GM23248 (cell line): Measurements from ENCODE around the gene RALA.

ENCODE experiments used
- EZH2 ChIP-seq: fragments of 200-600 bp; sonication (generic); IDR thresholded peaks from 2 replicates; pipeline ENCODE4 v1.6.1; 2018; ENCODE audit warnings: antibody characterized with exemption, mild to moderate bottlenecking; ENCODE audit not compliant: insufficient read depth, poor library complexity, severe bottlenecking
- EZH2phosphoT487 ChIP-seq: fragments of 200-600 bp; sonication (generic); IDR thresholded peaks from 2 replicates; pipeline ENCODE4 v1.6.1; 2018; ENCODE audit warnings: antibody characterized with exemption, moderate library complexity, mild to moderate bottlenecking, low read depth; ENCODE audit not compliant: insufficient read depth

DNA sequence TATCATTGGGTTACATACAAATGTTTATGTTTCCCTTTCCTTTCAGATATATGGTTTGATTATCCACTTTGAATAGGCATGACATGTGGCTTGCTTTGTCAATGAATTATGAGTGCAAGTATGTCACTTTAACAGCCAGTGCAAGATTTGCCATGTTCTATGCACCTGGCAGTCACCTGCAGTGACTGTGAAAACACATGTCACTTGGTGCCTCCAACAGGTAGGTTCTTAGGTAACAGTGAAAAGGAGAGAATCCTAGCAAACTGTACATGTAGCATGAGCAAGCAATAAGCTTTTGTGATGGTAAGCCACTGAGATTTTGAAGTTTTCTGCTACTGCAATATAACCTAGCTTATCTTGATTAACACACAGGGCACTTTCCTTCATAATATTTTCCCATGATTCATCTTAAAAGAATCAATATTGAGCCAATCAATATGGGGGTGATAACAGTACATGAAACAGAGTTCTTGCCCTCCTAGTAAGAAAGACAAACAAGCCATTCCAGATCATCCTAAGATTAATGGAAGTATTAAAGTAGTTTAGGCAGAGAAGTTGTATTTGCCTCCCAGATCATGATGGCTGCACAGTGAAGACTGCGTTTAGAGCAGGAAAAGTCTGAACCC is 7.9 kb upstream of the RALA start:
- TF ChIP-seq EZH2 = no peak
- no peak for TF ChIP-seq EZH2phosphoT487
